SK-N-SH treated with all-trans-retinoic acid at 6 μM for 48 hours (cell line): Measurements from ENCODE around the gene MMP23B.

ENCODE experiments used
- GLIS3 ChIP-seq: fragments of 250-450 bp; sonication (Bioruptor Pico); IDR thresholded peaks from 2 replicates; pipeline ENCODE4 v1.5.0; 2020; ENCODE audit warnings: mild to moderate bottlenecking, moderate library complexity
- PATZ1 ChIP-seq: fragments of 250-450 bp; sonication (Bioruptor Pico); IDR thresholded peaks from 2 replicates; pipeline ENCODE4 v1.8.0; 2020; ENCODE audit warnings: mild to moderate bottlenecking, moderate library complexity, borderline replicate concordance
- TSHZ2 ChIP-seq: fragments of 250-450 bp; sonication (Bioruptor Pico); IDR thresholded peaks from 2 replicates; pipeline ENCODE4 v1.5.0; 2020; ENCODE audit warnings: mild to moderate bottlenecking, moderate library complexity
- ZC3H10 ChIP-seq: fragments of 250-450 bp; sonication (Bioruptor Pico); IDR thresholded peaks from 2 replicates; pipeline ENCODE4 v1.5.1; 2021; ENCODE audit warnings: mild to moderate bottlenecking, moderate library complexity
- ZNF70 ChIP-seq: fragments of 450-650 bp; formaldehyde crosslinking; IDR thresholded peaks from 2 replicates; pipeline ENCODE4 v1.5.0; 2020; ENCODE audit warnings: mild to moderate bottlenecking, moderate library complexity

GRCh38 chr1:1669468-1670440 is 37.8 kb downstream of the MMP23B start:
- no peak for TF ChIP-seq TSHZ2
- TF ChIP-seq PATZ1 (CRISPR knock-in tag), result no peak
- no peak for TF ChIP-seq ZC3H10 (CRISPR knock-in tag)
- no peak for TF ChIP-seq GLIS3 (CRISPR knock-in tag)
- no peak for TF ChIP-seq ZNF70 (CRISPR knock-in tag)
